GM06990 (cell line): ENCODE measurements around the gene SMC1B.

ENCODE experiments used
- DNase-seq: peaks from one replicate; pipeline ENCODE4 v3.0.0-alpha.2; 2011; ENCODE audit not compliant: insufficient read length; ENCODE audit errors: extremely low read depth
- H3K27me3 ChIP-seq: replicated peaks from 2 replicates; pipeline ENCODE4 v1.6.0; 2011; ENCODE audit warnings: low read length; ENCODE audit not compliant: control insufficient read depth, insufficient read depth
- H3K36me3 ChIP-seq: 2 replicates; pipeline ENCODE4 v1.5.1; 2011; ENCODE audit warnings: low read length; ENCODE audit not compliant: control insufficient read depth, insufficient read depth
- H3K4me3 ChIP-seq: replicated peaks from 2 replicates; pipeline ENCODE4 v1.5.1; 2011; ENCODE audit warnings: low read depth, mild to moderate bottlenecking, control low read depth, low read length
- CTCF ChIP-seq: IDR thresholded peaks from 2 replicates; pipeline ENCODE4 v1.5.1; 2011; ENCODE audit warnings: low read length, control low read depth, mild to moderate bottlenecking, inconsistent platforms; ENCODE audit not compliant: insufficient read depth, poor library complexity, severe bottlenecking

SMC1B gene

GRCh38 chr22:45420539-45420938 is 7.1 kb upstream of the SMC1B start:
- Histone ChIP-seq H3K27me3 (no peaks in the 10 kb centered on the region; the same call in 1 of the 2 replicates), H3K4me3 (no peak overlapping the region), H3K36me3 (no peaks in the 10 kb centered on the region)
- no peak for TF ChIP-seq CTCF
- DNase-seq, result no peak

DNA sequence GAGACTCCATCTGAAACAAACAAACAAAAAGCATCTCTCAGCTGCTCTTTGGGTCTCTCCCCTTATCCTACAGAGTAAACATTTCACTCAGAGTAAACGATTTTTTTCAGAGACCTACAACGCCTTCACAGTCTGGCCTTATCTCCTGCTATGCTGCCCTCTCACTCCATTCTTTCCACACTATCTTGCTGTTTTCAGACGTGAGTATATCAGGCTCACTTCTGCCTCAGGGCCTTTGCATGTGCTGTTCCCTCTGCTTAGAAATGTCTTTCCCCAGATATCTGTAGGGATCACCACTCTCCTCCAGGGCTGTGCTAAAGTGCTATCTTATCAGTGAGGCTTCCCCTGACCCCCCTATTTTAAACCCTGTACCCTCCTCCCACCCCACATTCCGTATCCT is 6.6 kb upstream of the SMC1B start:
- H3K27me3 ChIP-seq, result no peaks in the 10 kb centered on the region; the same call in 1 of the 2 replicates
- TF ChIP-seq CTCF, result no peak
- H3K4me3 ChIP-seq, result no peak overlapping the region
- no peaks in the 10 kb centered on the region for H3K36me3 ChIP-seq
- DNase-seq, result no peak

DNA sequence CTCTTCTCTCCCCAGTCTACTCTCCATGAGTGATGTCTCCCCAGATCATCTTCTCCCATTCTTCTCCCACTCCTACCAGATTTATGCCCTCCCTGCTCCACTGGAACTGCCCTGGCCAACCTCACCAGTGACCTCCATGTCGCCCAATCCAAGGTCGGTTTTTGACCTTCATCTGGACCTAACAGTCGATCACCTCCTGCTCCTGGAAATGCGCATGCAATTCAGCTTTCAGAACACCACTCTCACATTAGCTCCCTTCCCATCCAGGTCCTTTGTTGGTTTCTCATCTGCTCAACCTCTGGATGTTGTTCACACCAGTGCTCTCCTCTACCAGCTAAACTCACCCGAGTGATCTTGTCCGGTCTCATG is 5.4 kb upstream of the SMC1B start:
- H3K4me3 ChIP-seq, result no peak overlapping the region

DNA sequence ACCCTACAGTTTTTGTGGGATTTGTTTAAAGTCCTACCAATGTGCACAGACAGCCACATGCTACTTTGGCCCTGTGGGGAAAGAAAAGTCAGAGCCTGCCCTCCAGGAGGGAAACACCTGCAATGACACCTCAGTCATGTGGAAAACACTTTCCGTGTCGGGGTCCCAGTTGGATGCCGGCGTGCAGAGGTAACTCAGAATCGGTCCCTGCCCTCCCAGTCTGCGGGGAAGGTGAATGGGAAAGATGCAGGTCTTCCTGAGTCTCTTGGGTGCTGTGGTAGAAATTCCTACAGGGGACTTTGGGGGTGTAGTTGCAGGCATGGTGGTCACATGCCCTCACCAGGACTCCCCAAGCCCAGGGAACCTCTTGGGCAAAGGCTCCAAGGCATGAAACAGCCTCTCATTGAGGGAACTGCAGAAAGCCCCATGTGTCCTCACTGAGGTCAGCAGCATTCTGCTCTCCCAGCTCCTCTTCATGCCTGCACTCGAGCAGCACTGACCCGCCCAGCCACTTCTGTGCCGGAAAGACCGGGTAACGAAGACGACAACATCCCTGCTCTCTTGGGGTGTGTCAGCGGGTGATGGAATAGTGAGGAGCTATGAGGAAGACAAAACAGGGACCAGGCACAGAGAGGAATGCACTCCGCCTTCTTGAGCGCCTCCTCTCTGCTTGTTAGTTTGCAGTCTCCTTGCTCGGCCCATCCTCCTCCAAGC is 4.8 kb upstream of the SMC1B start:
- no peak for DNase-seq
- Histone ChIP-seq H3K36me3 (no peaks in the 10 kb centered on the region), H3K27me3 (no peaks in the 10 kb centered on the region; the same call in 1 of the 2 replicates), H3K4me3 (no peak overlapping the region)
- TF ChIP-seq CTCF, result no peak

More for the DNA sequence above, 5.4 kb upstream of the SMC1B start:
- TF ChIP-seq CTCF, result no peak
- no peak for DNase-seq
- H3K27me3 ChIP-seq, result no peaks in the 10 kb centered on the region; the same call in 1 of the 2 replicates
- no peaks in the 10 kb centered on the region for H3K36me3 ChIP-seq

- Histone ChIP-seq H3K27me3 (no peaks in the 10 kb centered on the region), H3K36me3 (no peaks in the 10 kb centered on the region), H3K4me3 (no peak overlapping the region; the same call in 1 of the 2 replicates)
- no peak for TF ChIP-seq CTCF
- DNase-seq, result no peak
Observed at GRCh38 chr22:45413013-45413367, 409 bp downstream of the SMC1B start.

GRCh38 chr22:45407793-45408192 is 5.6 kb downstream of the SMC1B start:
- no peak for DNase-seq
- no peak for TF ChIP-seq CTCF
- H3K4me3 ChIP-seq, result no peak overlapping the region
- no peaks in the 10 kb centered on the region for H3K36me3 ChIP-seq
- no peaks in the 10 kb centered on the region for H3K27me3 ChIP-seq
